Kidney glomerular epithelial cell (primary cell): Measurements from ENCODE around the gene HOMER2.
"Not testable (repeated sequence)": the region's sequence is repeated elsewhere in the genome, so short reads cannot be mapped to it uniquely, and the experiment has no call there.

Experiments used
- DNase-seq: peaks from one replicate; lab custom pipeline; 2025; lab: John Stamatoyannopoulos, UW

HOMER2 gene

DNA sequence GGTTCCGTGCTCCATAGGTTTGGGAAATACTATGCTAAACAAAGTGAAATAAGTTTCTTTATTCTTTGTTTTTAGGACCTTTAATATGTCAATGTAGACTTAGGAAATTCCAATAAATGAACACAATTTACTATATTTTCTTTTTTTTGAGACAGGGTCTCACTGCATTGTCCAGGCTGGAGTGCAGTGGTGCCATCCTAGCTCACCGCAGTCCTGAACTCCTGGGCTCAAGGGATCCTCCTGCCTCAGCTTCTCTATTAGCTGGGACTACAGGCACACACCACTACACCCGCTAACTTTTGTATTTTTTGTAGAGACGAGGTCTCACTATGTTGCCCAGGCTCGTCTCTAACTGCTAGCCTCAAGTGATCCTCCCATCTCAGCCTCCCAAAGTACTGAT is 12.4 kb upstream of the HOMER2 start:
- no peak for DNase-seq

- DNase-seq = no peak
Observed at GRCh38 chr15:82963471-82964341, 11.2 kb upstream of the HOMER2 start.

DNA sequence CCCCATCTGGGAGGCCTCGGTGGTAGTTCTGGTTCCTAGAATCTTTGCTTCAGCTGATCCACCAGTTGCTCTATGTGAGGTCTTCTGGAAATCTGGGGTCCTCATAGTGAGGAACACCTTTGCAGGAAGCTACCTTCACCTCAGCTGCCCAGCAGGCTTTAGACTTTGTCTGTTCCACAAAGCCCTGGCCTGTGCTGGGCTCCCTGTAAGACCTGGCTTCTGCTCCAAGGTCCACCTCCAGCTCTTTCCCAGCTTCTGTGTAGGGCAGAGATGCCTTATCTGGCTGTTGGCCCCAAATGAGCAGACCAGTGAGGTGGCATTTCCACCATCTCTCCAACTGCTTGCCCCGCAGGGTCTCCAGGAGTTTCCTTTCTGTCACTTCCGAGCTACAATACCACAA is 8.2 kb upstream of the HOMER2 start:
- DNase-seq = no peak

- no peak for DNase-seq
Observed at GRCh38 chr15:82959423-82959822, 6.9 kb upstream of the HOMER2 start.

- no peak for DNase-seq
Observed at GRCh38 chr15:82958638-82959037, 6.1 kb upstream of the HOMER2 start.

DNA sequence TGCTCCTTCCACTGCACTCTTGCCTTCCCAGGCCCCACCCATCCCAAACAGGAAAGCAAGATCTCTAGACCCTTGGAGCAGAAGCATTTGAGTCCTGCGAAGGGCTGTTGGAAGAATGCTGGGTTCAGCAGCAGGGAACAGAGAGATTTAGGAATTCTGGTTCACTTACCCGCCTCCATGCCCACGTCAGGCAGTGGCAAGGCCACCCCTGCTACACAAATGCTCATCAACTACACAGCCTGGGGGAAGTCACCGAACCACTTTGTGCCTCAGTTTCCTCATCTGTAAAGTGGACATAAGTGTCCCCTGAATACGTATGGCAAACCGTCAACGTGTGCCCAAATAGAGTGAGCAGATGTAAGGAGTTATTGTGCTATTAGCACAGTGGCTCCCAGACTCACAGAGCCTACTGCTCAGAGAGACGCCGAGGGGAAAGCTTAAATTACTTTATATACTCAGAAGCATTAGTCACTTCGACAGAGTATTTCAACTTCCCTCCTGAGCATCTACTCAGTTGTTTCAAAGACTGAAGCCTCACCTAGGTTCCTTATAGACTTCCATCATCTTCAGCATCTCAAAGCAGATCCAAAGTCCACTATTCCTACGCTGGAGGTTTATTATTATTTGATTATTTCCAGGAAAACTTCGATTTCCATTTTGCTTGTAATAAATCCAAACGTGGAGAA is 905 bp downstream of the HOMER2 start:
- DNase-seq = peak; percentile 53

DNA sequence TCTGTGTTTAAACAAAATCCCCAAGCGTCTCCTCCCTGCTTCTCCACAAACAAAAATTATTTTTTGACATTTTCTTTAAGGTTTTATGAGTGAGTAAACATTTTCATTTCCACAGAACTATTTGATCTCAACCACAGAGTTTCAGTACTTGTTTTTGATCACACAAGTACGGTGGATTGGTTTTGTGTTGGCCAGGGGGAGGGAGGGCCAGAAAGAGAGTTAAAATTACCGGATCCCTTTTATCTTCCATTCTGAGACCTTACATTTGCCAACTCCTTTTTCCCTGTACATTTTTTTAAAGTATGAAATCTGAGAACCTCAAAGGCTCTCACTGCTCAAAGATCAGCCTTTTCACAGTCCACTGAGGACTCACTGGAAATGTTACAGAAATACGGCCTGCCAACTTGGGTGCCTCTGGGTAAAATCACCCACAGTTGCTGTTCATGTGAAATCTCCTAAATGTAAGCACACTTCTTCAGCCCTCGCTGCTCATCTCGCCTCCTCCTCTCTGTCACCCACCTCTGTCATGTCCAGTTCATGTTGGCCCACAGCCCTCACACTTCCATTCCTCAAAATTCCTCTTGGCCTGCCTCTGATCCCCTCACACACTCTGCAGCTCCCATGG is 1.7 kb downstream of the HOMER2 start:
- peak; percentile 2 for DNase-seq

- DNase-seq = no peak
Observed at GRCh38 chr15:82950295-82950694, 2.2 kb downstream of the HOMER2 start.

GRCh38 chr15:82946155-82946701 is 6.3 kb downstream of the HOMER2 start:
- no peak for DNase-seq

DNA sequence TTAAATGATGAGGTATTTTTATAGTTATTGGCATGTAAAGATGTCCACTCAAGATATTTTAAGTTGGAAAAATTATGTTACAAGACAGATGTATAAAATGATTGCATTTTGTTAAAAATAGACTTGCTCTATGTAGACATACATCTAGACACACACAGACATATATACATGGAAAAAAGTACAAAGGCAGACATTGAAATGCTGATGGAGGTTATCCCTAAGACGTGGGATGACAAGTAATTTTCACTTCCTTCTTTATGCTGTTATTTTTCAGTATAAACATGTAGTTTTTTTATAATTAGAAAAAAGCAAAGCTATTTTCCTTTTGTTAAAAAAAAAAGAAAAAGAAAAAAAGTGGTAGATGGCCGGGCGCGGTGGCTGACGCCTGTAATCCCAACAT is 7.2 kb downstream of the HOMER2 start:
- DNase-seq = no peak

DNA sequence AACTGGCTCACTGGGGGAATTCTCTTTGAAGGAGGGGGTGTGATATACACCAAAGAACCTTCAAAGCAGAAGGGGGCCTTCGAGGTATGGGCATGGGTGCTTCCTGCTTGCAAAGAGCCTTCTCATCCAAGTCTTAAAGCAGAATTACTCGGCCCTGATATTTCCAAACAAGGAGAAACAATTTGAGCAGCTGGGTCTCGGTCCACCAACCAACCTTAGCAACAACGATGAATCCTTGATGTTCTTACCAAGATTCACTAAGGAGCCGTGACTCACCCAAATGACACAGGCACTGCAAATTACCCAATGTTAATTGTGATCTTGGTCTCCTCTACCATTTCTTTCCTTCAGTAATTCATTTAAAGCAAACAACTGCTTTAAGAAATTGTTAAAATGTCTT is 7.7 kb downstream of the HOMER2 start:
- DNase-seq = peak; percentile 98

DNA sequence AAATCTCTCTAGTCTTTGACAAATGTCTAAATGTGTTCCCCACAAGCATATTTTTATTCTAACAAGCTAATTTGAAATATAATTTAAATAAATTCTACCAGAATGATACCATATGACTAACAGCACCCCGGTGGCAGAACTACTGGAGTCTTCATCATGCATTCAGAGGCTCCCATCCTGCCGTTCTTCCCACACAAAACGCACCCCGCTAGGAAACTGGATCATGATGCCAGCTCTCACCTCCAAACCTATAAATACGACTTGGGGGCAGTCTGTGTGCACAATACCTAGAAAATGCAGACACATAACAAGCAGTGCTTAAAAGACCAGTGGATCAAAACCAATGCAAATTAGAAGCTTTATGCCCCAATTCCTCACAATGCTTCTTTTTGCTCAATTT is 8.5 kb downstream of the HOMER2 start:
- DNase-seq = no peak

DNA sequence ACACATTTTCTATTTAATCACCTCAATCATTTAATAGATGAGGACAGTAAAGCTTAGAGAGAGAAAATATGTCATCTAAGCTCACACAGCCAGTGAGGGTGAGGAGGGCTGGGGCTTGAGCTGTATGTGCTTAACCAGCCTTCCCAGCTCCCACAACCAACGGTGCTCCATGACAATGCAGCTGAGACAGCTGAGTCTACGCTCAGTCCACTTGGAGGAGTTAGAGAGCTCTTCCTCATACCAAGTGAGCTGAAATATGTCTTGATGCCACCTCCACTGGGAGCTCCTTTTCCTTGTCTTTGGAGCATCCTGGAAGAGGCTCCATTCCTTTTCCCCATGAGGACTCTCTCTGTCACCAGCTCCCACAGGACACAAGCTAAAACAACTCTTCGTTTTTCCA is 9.3 kb downstream of the HOMER2 start:
- no peak for DNase-seq

DNA sequence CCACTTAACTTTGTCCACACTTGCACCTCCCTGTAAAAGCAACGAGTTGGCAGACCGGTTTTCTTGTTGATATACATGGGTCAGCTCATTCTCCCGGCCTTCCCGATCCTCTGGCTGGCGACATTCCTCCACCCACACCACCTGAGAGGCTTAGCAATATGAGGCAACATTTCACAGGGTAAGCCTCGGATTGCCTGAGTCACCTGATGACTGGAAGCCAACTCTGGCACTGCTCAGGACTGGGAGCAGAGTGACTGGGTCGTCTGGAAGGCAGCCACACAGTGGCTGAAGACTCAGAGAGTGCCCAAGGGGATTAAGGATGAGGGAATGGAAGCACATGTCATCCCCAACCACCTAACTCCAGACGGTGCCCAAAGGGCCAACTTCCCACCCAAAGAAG is 9.8 kb downstream of the HOMER2 start:
- DNase-seq = peak; percentile 55

GRCh38 chr15:82939678-82940077 is 12.8 kb downstream of the HOMER2 start:
- not testable (repeated sequence) for DNase-seq

- DNase-seq = no peak
Observed at GRCh38 chr15:82937712-82938058, 14.8 kb downstream of the HOMER2 start.

GRCh38 chr15:82936966-82937711 is 15.4 kb downstream of the HOMER2 start:
- DNase-seq = peak; percentile 72

DNA sequence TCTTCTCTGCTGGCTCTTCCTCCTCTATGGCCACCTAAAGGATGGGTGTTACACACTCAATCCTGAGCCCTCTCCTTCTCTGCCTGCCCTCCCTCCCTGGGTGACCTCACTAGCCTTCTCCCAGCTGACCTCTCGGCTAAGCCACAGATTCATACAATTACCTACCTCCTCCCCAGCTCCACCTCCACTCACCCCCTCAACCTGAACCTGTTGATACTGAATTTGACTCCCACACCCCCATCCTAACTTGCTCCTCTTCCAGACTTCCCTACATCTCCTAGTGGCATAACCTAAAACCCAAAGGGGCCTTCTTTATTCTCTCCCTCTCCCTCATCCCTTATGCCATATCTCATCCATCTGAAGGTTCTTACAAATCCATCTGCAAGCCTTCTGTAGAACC is 17.1 kb downstream of the HOMER2 start:
- no peak for DNase-seq

GRCh38 chr15:82934100-82934880 is 18.2 kb downstream of the HOMER2 start:
- no peak for DNase-seq

- DNase-seq = peak; percentile 1
Observed at GRCh38 chr15:82933576-82933975, 18.9 kb downstream of the HOMER2 start.

DNA sequence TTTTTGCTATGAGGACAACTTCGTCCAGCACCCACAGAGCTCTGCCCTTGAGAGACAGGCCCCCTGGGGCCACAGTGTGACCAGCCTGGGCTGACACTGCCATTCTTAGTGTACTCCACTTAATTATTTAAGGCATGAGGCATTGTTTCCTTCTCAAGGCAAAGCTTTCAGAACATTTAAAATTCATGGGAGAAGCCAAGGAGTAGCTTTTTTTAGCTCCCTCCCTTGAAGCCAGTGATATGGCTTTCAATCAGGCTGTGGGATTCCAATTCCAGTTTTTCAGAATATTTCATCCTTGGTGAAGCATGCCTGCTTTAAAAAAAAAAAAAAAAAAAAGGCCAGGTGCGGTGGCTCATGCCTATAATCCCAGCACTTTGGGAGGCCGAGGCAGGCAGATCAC is 21.3 kb downstream of the HOMER2 start:
- no peak for DNase-seq
